GM19099 (cell line): ENCODE results near the gene ITGAX.

Source experiments
- POLR2A ChIP-seq: IDR thresholded peaks from 3 replicates; pipeline ENCODE4 v1.6.1; 2011; ENCODE audit warnings: low read depth; ENCODE audit not compliant: insufficient read length; ENCODE audit errors: extremely low read depth

The ITGAX gene

DNA sequence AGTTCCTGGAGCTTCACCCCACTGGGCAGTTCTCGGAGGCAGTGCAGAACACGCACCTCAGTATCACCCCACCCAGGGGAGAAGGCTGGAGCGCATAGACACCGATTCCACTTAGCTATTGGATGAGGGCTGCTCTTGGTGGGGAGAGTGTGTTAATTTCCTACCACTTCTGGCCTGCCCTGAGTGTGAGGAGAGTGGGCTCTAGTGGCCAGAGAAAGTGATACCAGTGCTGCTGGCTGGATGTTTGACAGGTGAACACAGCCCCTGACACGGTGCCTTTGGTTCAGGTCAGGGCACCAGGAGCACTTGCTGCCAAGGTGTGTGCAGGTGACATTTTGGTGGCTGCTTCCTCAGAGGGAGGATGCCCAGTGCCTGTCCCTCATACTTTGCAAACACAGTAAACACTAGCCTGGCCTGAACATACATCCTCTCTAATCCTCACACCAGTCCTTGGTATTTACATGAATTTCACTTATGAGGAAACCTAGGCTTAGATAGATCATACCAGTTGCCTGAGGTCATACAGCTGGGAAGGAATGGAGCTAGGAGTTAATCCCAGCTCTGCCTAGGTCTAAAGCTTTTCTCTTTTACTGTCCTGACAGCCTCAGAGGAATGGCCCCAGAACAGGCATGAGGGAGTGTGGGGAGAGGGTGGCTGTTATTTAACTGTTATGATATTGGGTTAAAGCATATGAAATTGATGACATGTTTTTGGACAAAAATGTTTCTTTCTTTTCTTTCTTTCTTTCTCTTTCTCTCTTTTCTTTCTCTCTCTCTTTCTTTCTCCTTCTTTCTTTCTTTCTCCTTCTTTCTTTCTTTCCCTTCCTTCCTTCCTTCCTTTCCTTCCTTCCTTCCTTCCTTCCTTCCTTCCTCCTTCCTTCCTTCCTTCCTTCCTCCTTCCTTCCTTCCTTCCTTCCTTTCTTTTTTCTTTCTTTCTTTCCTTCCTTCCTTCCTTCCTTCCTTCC lies 21.0 kb upstream of the ITGAX start:
- no peak for TF ChIP-seq POLR2A

DNA sequence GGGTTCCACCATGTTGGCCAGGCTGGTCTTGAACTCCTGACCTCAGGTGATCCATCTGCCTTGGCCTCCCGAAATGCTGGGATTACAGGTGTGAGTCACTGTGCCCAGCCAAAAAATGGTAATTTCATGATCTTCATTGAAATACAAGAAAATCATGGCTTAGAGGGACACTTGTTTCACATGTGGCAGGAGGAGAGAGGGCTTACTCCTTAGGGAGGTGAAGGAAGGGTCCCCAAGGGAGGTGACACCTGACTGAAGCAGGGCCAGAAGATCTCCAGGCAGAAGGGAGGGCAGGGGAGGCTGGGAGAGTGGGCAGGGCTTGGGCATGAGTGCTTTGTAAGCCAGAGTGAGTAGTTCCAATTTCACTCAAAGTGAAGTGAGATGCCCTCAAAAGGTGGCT lies 20.0 kb upstream of the ITGAX start:
- TF ChIP-seq POLR2A, result no peak

DNA sequence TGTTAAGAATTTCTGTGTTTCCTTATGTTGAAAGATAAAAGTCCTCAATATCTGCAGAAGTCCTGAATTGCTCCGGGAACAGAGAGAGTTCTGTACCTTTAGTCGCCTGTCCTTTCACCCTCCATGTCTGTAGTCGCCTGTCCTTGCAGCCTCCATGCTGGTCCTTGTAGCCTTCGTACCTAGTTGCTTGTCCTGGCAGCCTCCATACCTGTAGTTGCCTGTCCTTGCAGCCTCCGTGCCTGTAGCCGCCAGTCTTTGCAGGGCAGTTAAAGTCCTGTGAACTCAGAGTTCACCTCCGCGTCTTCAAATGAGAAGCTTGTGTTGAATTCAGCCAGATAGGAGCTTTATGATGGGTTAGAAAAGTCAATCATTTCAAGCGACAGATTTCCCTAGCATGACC lies 19.5 kb upstream of the ITGAX start:
- TF ChIP-seq POLR2A, result no peak

- TF ChIP-seq POLR2A, result no peak
Measured at GRCh38 chr16:31344712-31345111, 10.3 kb upstream of the ITGAX start.

DNA sequence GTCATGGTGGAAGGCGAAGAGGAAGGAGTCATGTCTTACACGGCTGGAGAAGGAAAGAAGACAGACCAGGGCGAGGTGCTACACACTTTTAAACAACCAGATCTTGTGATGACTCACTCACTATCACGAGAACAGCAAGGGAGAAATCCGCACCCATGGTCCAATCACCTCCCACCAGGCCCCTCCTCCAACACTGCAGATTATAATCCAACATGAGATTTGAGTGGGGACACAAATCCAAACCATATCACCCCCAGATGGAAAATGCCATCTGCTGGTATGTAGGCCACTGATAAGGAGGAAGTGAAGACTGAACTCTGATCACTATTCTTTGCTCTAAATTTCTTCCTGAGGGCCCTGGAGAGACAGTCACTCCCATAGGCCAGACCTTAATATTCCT lies 7.5 kb upstream of the ITGAX start:
- TF ChIP-seq POLR2A, result no peak

- TF ChIP-seq POLR2A, result no peak
Measured at GRCh38 chr16:31348579-31348978, 6.4 kb upstream of the ITGAX start.

- TF ChIP-seq POLR2A, result no peak
Measured at GRCh38 chr16:31350275-31351005, 4.5 kb upstream of the ITGAX start.

DNA sequence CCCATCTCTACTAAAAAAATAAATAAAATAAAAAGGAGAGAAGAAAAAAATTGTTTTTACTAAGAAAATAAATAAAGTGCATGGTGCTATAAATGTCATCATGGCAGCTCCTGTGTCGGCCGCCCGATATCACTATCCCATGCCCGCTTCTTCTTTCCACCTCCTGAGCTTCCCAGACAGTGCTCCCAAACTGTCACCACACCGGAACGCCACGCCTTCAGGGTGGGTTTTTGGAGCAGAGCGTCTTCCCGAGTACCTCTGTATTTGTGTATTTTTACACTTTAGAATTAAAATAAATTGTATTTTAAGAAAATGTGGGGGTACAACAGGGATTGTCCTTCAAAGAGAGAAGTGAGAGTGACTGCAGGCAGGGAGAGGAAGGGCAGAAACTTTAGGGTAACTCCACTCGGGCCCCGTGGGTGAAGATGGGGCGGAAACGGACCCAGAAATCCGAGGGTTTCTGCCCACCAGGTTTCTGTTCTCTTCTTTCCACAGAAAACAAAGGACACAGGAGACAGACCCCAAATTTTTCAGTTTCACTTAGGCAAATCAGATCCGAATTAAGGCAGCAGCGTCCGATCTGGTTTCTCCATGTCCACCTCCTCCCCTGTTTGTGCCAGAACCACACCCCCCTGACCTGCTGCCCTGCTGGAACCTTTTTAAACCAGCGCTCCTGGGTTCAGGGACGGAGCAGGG lies 3.6 kb upstream of the ITGAX start:
- TF ChIP-seq POLR2A, result no peak

DNA sequence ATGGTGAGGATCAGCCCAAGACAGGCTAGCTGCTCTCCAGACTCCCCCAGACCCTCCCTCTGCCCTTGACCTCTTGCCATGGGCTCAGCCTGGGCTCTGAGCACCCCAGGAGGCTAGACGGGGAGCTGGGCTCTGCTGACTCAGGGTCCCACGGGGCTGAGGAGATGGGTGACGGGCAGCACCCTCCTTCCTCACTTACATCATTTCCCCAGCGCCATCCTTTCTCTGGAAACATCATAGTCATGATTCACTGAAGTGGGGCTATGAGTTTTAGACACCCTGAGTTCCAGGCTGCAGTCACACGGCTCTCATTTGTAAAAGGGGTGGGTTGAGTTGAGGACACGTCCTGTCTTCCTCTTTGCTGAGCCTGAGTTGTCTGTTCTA lies 3.0 kb upstream of the ITGAX start:
- no peak for TF ChIP-seq POLR2A

GRCh38 chr16:31352376-31353115 lies 2.4 kb upstream of the ITGAX start:
- no peak for TF ChIP-seq POLR2A

DNA sequence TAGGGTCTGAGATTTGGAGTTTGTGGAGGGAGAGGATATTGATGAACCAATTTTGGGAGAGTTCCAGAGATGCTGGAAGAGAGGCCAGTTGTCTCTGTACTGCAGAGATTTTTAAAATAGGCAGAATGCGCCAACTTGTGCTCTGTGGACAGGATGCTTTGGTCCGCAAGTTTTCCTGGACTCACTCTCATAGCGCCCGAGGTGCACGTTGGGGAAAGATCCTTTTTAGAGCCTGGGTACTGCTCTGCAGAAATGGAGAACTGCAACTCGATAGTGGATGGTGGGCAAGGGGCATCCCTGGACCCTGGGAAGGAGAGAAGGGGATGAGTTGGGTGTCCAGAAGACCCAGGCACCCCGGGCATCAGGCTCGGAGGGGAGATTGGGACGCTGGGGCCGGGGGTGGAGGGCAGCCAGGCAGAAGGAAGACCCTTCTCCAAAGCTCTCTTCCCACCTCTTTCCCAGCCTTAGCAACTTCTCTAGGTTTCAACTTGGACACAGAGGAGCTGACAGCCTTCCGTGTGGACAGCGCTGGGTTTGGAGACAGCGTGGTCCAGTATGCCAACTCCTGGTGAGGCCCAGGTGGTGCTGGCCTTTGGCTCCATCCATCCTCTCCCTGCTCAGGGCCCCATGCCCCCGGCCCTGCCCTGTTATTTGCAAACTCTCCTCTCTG lies 590 bp downstream of the ITGAX start:
- no peak for TF ChIP-seq POLR2A

DNA sequence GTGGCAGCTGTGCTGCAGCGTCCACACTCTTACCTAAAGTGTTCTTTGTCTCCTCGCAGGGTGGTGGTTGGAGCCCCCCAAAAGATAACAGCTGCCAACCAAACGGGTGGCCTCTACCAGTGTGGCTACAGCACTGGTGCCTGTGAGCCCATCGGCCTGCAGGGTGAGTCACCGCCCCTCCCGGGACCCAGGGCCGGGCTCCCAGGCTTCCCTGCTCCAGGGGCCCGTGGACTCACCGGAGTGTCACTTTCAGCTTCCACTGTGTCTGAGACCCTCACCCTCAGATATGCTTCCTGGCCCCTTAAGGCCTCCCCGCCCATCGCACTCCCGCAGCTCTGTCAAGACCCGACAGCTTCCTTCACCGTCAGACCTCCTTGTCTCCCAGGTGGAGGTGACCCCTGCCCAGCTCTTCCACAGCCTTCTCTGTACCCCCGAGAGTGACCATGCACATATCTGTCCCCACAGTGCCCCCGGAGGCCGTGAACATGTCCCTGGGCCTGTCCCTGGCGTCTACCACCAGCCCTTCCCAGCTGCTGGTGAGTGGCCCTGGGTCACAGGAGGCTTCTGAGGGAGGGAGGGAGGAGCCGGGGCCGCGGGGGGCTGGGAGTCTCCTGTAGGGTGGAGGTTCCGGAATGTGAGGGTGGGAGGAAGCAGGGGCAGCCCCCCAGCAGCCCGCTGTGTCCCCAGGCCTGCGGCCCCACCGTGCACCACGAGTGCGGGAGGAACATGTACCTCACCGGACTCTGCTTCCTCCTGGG lies 1.8 kb downstream of the ITGAX start:
- TF ChIP-seq POLR2A, result no peak

GRCh38 chr16:31357324-31358109 lies 2.5 kb downstream of the ITGAX start:
- no peak for TF ChIP-seq POLR2A
